GM23338 (cell line): ENCODE measurements around the gene ANKRD44.

Experiments used
- CREB1 ChIP-seq: fragments of 250-450 bp; sonication (Bioruptor Pico); IDR thresholded peaks from 2 replicates; pipeline ENCODE4 v1.5.0; 2020; ENCODE audit warnings: low read depth, mild to moderate bottlenecking, moderate library complexity
- CTCF ChIP-seq, 2 experiments: fragments of 200-600 bp in 1 of 2; sonication (generic) in 1 of 2; conservative IDR thresholded peaks; 2 replicates each; pipeline versions ENCODE4 v1.5.1 to v1.6.1; 2016 to 2017; ENCODE audit warnings: antibody characterized with exemption in 2 of 2, low read depth in 2 of 2, mild to moderate bottlenecking in 2 of 2, moderate library complexity in 1 of 2
- ETS1 ChIP-seq: IDR thresholded peaks from 2 replicates; pipeline ENCODE4 v1.6.1; 2016; ENCODE audit warnings: antibody characterized with exemption
- EZH2 ChIP-seq: fragments of 200-600 bp; sonication (generic); IDR thresholded peaks from one replicate; pipeline ENCODE4 v1.8.0; 2017; ENCODE audit warnings: antibody characterized with exemption, mild to moderate bottlenecking, low read depth; ENCODE audit not compliant: unreplicated experiment
- EZH2phosphoT487 ChIP-seq: fragments of 200-600 bp; sonication (generic); IDR thresholded peaks from one replicate; pipeline ENCODE4 v1.8.1; 2018; ENCODE audit warnings: antibody characterized with exemption; ENCODE audit not compliant: unreplicated experiment
- JUNB ChIP-seq: IDR thresholded peaks from one replicate; pipeline ENCODE4 v1.6.1; 2016; ENCODE audit warnings: antibody characterized with exemption; ENCODE audit not compliant: unreplicated experiment
- NANOG ChIP-seq: IDR thresholded peaks from 2 replicates; pipeline ENCODE4 v1.6.1; 2016; ENCODE audit warnings: antibody characterized with exemption, borderline replicate concordance
- POLR2AphosphoS5 ChIP-seq: IDR thresholded peaks from 2 replicates; pipeline ENCODE4 v1.6.1; 2016; ENCODE audit warnings: antibody characterized with exemption, low read depth
- REST ChIP-seq: IDR thresholded peaks from one replicate; pipeline ENCODE4 v1.6.1; 2018; ENCODE audit warnings: antibody characterized with exemption; ENCODE audit not compliant: unreplicated experiment
- STAT1 ChIP-seq: IDR thresholded peaks from one replicate; pipeline ENCODE4 v1.6.1; 2016; ENCODE audit warnings: antibody characterized with exemption; ENCODE audit not compliant: unreplicated experiment
- ZNF331 ChIP-seq: fragments of 250-450 bp; sonication (Bioruptor Pico); IDR thresholded peaks from 2 replicates; pipeline ENCODE4 v1.5.0; 2020; ENCODE audit warnings: low read depth, mild to moderate bottlenecking, moderate library complexity
- ZNF462 ChIP-seq: fragments of 250-450 bp; sonication (Bioruptor Pico); IDR thresholded peaks from 2 replicates; pipeline ENCODE4 v1.5.0; 2020; ENCODE audit warnings: mild to moderate bottlenecking, moderate library complexity

GRCh38 chr2:197200762-197201058 is 109.9 kb downstream of the ANKRD44 start:
- TF ChIP-seq EZH2: no peak
- no peak for TF ChIP-seq CTCF (conservative IDR thresholded peaks at IDR 0.05; ENCODE audit: low read depth in 2 of 2)
- TF ChIP-seq POLR2AphosphoS5: no peak
- no peak for TF ChIP-seq REST
- TF ChIP-seq JUNB: no peak
- TF ChIP-seq ETS1: no peak
- TF ChIP-seq CREB1 (CRISPR knock-in tag): no peak
- TF ChIP-seq ZNF462 (CRISPR knock-in tag): no peak
- no peak for TF ChIP-seq EZH2phosphoT487
- no peak for TF ChIP-seq STAT1
- TF ChIP-seq NANOG: no peak
- no peak for TF ChIP-seq ZNF331 (CRISPR knock-in tag)
